HG02642 (cell line): ENCODE data around the gene SPATA13.

Source experiments
- ATAC-seq: cut with Tn5 transposase; IDR thresholded peaks from one replicate; pipeline ENCODE4 v1.9.1; 2021; ENCODE audit warnings: mild to moderate bottlenecking; ENCODE audit not compliant: unreplicated experiment, poor library complexity

Gene SPATA13

GRCh38 chr13:24162604-24163003, 2.1 kb downstream of the SPATA13 start:
- ATAC-seq = no peak

- no peak for ATAC-seq
Observed at GRCh38 chr13:24165746-24166145, 5.2 kb downstream of the SPATA13 start.

DNA sequence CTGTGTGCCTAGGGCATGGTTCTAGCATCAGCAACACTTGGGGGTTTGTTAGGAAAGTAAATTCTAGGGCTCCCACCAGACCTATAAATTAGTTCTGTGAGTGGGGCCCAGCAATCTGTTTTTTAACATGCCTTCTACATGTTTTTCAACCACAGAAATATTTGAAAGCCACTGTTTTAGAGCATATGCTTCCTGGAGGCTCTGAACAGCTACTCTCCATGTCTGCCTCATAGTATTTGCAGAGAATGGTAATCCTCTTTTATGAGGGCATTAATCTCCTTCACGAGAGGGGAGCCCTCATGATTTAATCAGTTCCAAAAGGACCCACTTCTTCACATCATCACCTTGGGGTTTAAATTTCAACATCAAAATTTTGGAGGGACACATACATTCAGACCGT, 6.0 kb downstream of the SPATA13 start:
- no peak for ATAC-seq

DNA sequence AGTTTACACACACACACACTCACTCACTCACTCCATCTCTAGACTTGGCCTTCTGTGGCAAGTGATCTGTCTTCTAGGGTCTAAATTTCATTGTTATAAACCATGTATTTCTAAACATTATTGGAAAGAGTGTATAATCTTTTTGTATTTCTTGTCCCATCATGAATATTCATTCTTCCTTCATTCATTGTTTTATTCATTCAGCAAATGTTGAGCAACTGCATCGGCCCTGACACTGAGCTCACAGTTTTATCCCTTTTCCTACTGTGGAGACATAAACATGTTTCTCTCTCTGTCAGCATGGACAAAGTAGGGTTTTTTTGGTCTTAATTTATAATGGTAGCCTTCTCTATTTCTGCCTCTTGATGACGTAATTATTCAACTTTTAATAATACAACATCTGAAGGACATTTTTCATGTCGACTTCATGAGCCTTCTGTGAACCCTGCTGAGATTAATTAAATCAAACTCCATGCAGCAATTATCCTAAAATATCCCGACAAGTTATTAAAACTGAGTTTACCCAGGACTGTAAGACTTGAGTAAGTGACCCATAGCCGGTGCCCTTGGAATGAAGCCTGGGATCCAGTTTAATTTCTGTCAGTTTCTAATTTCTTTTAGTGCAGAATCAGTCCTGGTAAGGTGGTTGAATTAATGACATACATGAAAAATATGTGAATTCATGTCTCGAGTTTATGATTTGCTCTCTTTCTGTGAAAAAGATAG, 7.3 kb downstream of the SPATA13 start:
- ATAC-seq = no peak

DNA sequence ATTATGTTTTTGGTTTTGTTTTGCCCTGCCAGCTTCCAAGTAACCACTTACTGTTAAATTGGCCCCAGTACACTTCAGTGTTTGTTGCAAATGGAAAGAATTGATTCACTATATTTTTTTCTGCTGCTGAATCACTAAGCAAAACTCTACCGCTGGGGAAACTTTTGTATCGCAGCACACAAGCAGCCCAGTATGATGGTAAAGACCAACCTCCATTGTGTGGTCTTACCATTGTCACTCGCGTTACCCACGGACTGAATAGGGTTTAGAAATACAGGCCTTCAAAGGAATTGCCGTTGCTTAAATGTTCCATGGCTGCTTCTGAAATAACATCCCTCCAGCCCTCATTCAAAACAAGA, 7.9 kb downstream of the SPATA13 start:
- no peak for ATAC-seq

- ATAC-seq = no peak
Observed at GRCh38 chr13:24168979-24169378, 8.5 kb downstream of the SPATA13 start.

DNA sequence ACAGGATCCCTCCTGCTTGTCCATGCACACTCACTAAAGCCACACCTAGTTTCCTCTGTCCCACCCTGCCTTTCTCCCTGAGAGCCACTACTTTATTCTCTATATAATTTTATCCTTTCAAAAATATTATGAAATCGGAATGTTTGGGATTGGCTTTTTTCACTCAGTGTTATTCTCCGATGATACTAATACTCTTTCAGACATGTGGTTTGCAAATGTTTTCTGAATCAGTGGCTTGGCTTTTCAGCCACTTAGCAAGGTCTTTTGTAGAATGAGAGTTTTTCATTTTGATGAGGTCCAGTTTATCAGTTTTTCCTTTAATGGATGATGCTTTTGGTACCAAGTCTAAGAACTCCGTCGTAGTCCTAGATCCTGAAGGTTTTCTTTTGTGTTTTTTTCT, 11.6 kb downstream of the SPATA13 start:
- no peak for ATAC-seq

- ATAC-seq = no peak
Observed at GRCh38 chr13:24173795-24174194, 13.3 kb downstream of the SPATA13 start.

GRCh38 chr13:24175847-24176246, 15.3 kb downstream of the SPATA13 start:
- no peak for ATAC-seq

GRCh38 chr13:24176351-24177101, 16.0 kb downstream of the SPATA13 start:
- ATAC-seq = no peak

DNA sequence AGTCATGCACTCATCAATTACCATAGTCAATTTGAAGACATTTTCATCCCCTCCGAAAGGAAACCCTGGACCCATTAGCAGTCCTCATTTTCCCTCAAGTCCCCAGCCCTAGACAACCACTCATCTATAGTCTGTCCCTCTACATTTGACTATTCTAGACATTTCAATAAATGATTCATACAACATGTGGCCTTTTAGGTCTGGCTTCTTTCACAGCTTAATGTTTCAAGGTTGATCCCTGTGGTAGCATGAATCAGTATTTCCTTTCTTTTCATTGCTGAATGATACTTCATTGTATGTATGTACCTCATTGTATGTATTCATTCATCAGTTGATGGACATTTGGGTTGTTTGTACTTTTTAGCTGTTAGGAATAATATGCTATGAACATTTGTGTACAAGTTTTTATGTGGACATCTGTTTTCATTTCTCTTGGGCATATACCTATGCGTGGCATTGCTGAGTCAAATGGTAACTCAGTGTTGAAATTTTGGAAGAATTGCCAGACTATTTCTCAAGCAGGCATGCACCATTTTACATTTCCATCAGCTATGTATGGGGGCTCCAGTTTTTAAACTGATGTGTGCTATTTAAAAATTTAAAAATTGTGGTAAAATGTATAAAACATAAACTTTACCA, 18.4 kb downstream of the SPATA13 start:
- no peak for ATAC-seq

- ATAC-seq = no peak
Observed at GRCh38 chr13:24179486-24179850, 18.9 kb downstream of the SPATA13 start.

DNA sequence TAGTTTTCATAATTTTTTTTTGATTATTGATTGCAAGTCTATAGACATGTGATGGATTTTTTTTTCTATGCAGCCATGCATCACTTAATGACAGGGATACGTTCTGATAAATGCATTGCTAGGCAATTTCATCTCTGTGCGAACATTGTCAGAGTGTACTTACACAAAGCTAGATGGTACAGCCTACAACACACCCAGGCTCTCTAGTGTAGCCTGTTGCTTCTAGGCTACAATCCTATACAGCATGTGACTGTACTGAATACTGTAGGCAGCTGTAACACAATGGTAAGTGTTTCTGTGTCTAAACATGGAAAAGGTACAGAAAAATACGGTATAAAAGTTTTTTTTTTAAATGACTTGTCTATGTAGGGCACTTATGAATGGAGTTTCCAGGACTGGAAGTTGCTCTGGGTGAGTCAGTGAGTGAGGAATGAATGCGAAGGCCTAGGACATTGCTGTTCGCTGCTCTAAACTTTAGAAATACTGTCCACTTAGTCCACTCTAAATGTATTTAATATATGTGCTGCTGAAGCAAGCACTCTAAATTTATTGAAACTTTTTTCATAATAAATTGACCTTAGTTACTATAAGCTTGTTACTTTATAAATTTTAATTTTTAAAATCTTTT, 20.3 kb downstream of the SPATA13 start:
- ATAC-seq = no peak

- no peak for ATAC-seq
Observed at GRCh38 chr13:24181991-24182702, 21.6 kb downstream of the SPATA13 start.

DNA sequence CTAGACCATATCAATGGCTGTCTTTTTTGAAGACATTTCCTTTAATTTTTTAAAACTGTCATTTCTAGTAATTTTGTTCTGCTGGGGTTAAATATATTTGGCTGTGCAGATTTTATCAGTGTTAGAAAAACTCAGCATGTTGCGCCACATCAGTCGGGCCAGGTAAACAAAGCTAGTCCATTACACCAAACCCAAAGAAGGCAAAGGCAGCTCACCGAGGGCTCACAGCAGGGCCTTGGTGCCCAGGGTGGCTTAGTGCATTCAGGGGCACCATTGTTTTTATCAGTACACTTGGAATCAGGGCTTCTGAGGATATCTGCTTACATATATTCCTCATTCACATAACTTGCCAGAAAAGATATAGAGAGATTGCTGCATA, 22.2 kb downstream of the SPATA13 start:
- ATAC-seq = no peak

- no peak for ATAC-seq
Observed at GRCh38 chr13:24183741-24184182, 23.2 kb downstream of the SPATA13 start.

DNA sequence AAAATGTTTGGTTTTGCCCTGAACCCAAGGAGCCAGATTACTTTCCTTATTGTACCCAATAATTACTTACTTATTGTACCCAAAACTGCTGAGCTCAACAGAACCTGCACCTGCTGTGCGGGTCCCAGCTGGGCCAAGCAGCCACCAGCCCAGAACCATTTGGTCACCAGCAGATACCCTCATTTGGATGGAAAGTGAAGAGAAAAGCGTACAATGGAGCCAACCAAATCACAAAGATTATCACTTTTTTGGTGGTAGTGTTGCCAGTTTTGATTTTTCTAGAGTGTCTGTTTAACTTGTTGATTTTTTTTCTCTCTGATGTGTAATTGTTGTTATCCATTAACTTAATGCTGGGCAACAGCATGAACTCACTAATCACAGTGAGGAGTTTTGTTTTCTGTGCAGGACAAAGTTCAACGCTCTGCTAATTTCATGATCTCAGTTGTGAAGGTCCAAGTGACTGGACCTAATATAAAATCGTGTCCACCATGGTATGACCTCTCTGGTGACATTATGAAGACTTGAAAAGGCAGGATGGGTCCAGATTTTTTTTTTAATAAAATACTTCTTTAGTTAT, 23.8 kb downstream of the SPATA13 start:
- ATAC-seq = no peak

- ATAC-seq = no peak
Observed at GRCh38 chr13:24184882-24185281, 24.4 kb downstream of the SPATA13 start.

DNA sequence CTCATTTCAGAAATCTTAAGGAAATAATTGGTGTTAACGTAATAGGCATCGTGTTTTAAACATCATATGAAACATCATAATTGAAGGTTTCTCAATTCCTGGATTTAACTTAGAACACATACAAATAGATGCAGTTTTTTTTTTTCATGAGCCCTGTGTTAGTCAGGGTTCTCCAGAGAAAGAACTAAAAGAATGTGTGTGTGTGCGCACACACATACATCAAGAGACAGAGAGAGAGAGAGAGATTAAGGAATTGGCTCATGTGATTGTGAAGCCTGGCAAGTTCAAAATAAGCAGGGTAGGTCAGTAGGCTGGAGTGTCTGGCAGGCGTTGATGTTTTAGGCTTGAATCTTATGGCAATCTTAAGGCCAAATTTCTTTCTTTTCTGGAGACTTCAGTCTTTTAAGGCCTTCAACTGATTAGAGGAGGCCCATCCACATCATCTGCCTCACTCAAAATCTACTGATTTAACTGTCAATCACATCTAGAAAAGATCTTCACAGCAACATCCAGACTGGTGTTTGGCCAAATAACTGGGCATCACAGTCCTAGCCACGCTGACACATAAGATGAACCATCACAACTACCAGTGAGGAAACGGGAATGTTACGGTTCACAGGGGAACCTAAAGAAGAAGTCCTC, 25.2 kb downstream of the SPATA13 start:
- no peak for ATAC-seq

DNA sequence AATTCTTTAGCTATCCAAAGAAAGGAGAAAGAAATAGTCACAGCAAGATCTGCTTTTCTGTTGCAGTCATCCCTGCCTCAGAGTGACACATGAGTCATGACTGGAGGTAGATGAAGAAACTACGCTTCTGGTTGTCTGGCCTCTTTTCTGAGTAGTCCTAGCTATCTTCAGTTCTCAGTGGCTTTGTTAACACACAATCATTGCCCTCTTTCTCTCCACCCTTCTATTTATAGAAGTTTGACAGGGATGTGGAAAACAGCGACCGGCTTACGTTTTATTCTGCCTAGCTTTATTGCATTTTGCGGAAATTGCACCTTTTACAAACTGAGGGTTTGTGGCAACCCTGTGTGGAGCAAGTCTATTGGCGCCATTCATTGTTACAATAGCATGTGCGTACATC, 26.7 kb downstream of the SPATA13 start:
- no peak for ATAC-seq
